ENCODE measurements around the gene CAMK2D.
"Not testable (repeated sequence)": the region's sequence is repeated elsewhere in the genome, so short reads cannot be mapped to it uniquely, and the experiment has no call there.

The CAMK2D gene

GRCh38 chr4:113694008-113694407, 67.5 kb downstream of the CAMK2D start:
- H3K9ac ChIP-seq (ENCODE audit: low read depth, low read length): no peak overlapping the region
- no peaks in the 10 kb centered on the region for H3K9me3 ChIP-seq (ENCODE audit: control insufficient read depth, insufficient read depth, low read length)
- no peaks in the 10 kb centered on the region for H3K36me3 ChIP-seq (ENCODE audit: control insufficient read depth, insufficient read depth, low read length)
- H3K4me3 ChIP-seq (ENCODE audit: low read depth, low read length): no peak overlapping the region
- H3K27me3 ChIP-seq (ENCODE audit: control insufficient read depth, insufficient read depth, low read length): no peaks in the 10 kb centered on the region
- H3K4me1 ChIP-seq (ENCODE audit: control insufficient read depth, insufficient read depth, low read length): no peaks in the 10 kb centered on the region

- Histone ChIP-seq H3K4me1 (ENCODE audit: control insufficient read depth, insufficient read depth, low read length) (no peaks in the 10 kb centered on the region), H3K4me3 (ENCODE audit: low read depth, low read length) (no peak overlapping the region), H3K9me3 (ENCODE audit: control insufficient read depth, insufficient read depth, low read length) (no peaks in the 10 kb centered on the region), H3K27me3 (ENCODE audit: control insufficient read depth, insufficient read depth, low read length) (no peaks in the 10 kb centered on the region), H3K9ac (ENCODE audit: low read depth, low read length) (no peak overlapping the region), H3K36me3 (ENCODE audit: control insufficient read depth, insufficient read depth, low read length) (no peaks in the 10 kb centered on the region)
Observed at GRCh38 chr4:113692809-113693411, 68.6 kb downstream of the CAMK2D start.

GRCh38 chr4:113691676-113692075, 69.9 kb downstream of the CAMK2D start:
- no peaks in the 10 kb centered on the region for H3K4me1 ChIP-seq (ENCODE audit: control insufficient read depth, insufficient read depth, low read length)
- H3K36me3 ChIP-seq (ENCODE audit: control insufficient read depth, insufficient read depth, low read length): no peaks in the 10 kb centered on the region
- no peaks in the 10 kb centered on the region for H3K9me3 ChIP-seq (ENCODE audit: control insufficient read depth, insufficient read depth, low read length)
- H3K4me3 ChIP-seq (ENCODE audit: low read depth, low read length): no peak overlapping the region
- no peak overlapping the region for H3K9ac ChIP-seq (ENCODE audit: low read depth, low read length)
- no peaks in the 10 kb centered on the region for H3K27me3 ChIP-seq (ENCODE audit: control insufficient read depth, insufficient read depth, low read length)

GRCh38 chr4:113689394-113689793, 72.1 kb downstream of the CAMK2D start:
- Histone ChIP-seq H3K9ac (ENCODE audit: low read depth, low read length) (no peak overlapping the region), H3K36me3 (ENCODE audit: control insufficient read depth, insufficient read depth, low read length) (no peaks in the 10 kb centered on the region), H3K4me3 (ENCODE audit: low read depth, low read length) (no peak overlapping the region), H3K4me1 (ENCODE audit: control insufficient read depth, insufficient read depth, low read length) (no peaks in the 10 kb centered on the region), H3K27me3 (ENCODE audit: control insufficient read depth, insufficient read depth, low read length) (no peaks in the 10 kb centered on the region), H3K9me3 (ENCODE audit: control insufficient read depth, insufficient read depth, low read length) (no peaks in the 10 kb centered on the region)

GRCh38 chr4:113687067-113687718, 74.3 kb downstream of the CAMK2D start:
- no peak overlapping the region for H3K4me3 ChIP-seq (ENCODE audit: low read depth, low read length)
- H3K9me3 ChIP-seq (ENCODE audit: control insufficient read depth, insufficient read depth, low read length): no peaks in the 10 kb centered on the region
- no peak overlapping the region for H3K9ac ChIP-seq (ENCODE audit: low read depth, low read length)
- no peaks in the 10 kb centered on the region for H3K4me1 ChIP-seq (ENCODE audit: control insufficient read depth, insufficient read depth, low read length)
- H3K36me3 ChIP-seq (ENCODE audit: control insufficient read depth, insufficient read depth, low read length): no peaks in the 10 kb centered on the region
- H3K27me3 ChIP-seq (ENCODE audit: control insufficient read depth, insufficient read depth, low read length): no peaks in the 10 kb centered on the region

GRCh38 chr4:113685157-113685556, 76.4 kb downstream of the CAMK2D start:
- not testable (repeated sequence) for H3K4me3 ChIP-seq (ENCODE audit: low read depth, low read length); H3K9me3 ChIP-seq (ENCODE audit: control insufficient read depth, insufficient read depth, low read length); H3K4me1 ChIP-seq (ENCODE audit: control insufficient read depth, insufficient read depth, low read length); H3K36me3 ChIP-seq (ENCODE audit: control insufficient read depth, insufficient read depth, low read length); H3K27me3 ChIP-seq (ENCODE audit: control insufficient read depth, insufficient read depth, low read length); H3K9ac ChIP-seq (ENCODE audit: low read depth, low read length)

GRCh38 chr4:113684534-113685091, 76.9 kb downstream of the CAMK2D start:
- Histone ChIP-seq H3K4me1 (ENCODE audit: control insufficient read depth, insufficient read depth, low read length) (no peaks in the 10 kb centered on the region), H3K9me3 (ENCODE audit: control insufficient read depth, insufficient read depth, low read length) (no peaks in the 10 kb centered on the region), H3K4me3 (ENCODE audit: low read depth, low read length) (no peak overlapping the region), H3K36me3 (ENCODE audit: control insufficient read depth, insufficient read depth, low read length) (no peaks in the 10 kb centered on the region), H3K9ac (ENCODE audit: low read depth, low read length) (no peak overlapping the region), H3K27me3 (ENCODE audit: control insufficient read depth, insufficient read depth, low read length) (no peaks in the 10 kb centered on the region)

- Histone ChIP-seq H3K27me3 (ENCODE audit: control insufficient read depth, insufficient read depth, low read length) (no peaks in the 10 kb centered on the region), H3K9ac (ENCODE audit: low read depth, low read length) (no peak overlapping the region), H3K4me1 (ENCODE audit: control insufficient read depth, insufficient read depth, low read length) (no peaks in the 10 kb centered on the region), H3K4me3 (ENCODE audit: low read depth, low read length) (no peak overlapping the region), H3K36me3 (ENCODE audit: control insufficient read depth, insufficient read depth, low read length) (no peaks in the 10 kb centered on the region), H3K9me3 (ENCODE audit: control insufficient read depth, insufficient read depth, low read length) (no peaks in the 10 kb centered on the region)
Observed at GRCh38 chr4:113682730-113683537, 78.6 kb downstream of the CAMK2D start.

GRCh38 chr4:113678641-113679040, 82.9 kb downstream of the CAMK2D start:
- no peaks in the 10 kb centered on the region for H3K4me1 ChIP-seq (ENCODE audit: control insufficient read depth, insufficient read depth, low read length)
- no peaks in the 10 kb centered on the region for H3K9me3 ChIP-seq (ENCODE audit: control insufficient read depth, insufficient read depth, low read length)
- H3K9ac ChIP-seq (ENCODE audit: low read depth, low read length): no peak overlapping the region
- H3K36me3 ChIP-seq (ENCODE audit: control insufficient read depth, insufficient read depth, low read length): no peaks in the 10 kb centered on the region
- H3K4me3 ChIP-seq (ENCODE audit: low read depth, low read length): no peak overlapping the region
- no peaks in the 10 kb centered on the region for H3K27me3 ChIP-seq (ENCODE audit: control insufficient read depth, insufficient read depth, low read length)

GRCh38 chr4:113677325-113677724, 84.2 kb downstream of the CAMK2D start:
- Histone ChIP-seq H3K9me3 (ENCODE audit: control insufficient read depth, insufficient read depth, low read length) (no peaks in the 10 kb centered on the region), H3K4me3 (ENCODE audit: low read depth, low read length) (no peak overlapping the region), H3K4me1 (ENCODE audit: control insufficient read depth, insufficient read depth, low read length) (no peaks in the 10 kb centered on the region), H3K9ac (ENCODE audit: low read depth, low read length) (no peak overlapping the region), H3K36me3 (ENCODE audit: control insufficient read depth, insufficient read depth, low read length) (no peaks in the 10 kb centered on the region), H3K27me3 (ENCODE audit: control insufficient read depth, insufficient read depth, low read length) (no peaks in the 10 kb centered on the region)

GRCh38 chr4:113675731-113676697, 85.5 kb downstream of the CAMK2D start:
- H3K27me3 ChIP-seq (ENCODE audit: control insufficient read depth, insufficient read depth, low read length): no peaks in the 10 kb centered on the region
- H3K36me3 ChIP-seq (ENCODE audit: control insufficient read depth, insufficient read depth, low read length): no peaks in the 10 kb centered on the region
- H3K4me1 ChIP-seq (ENCODE audit: control insufficient read depth, insufficient read depth, low read length): no peaks in the 10 kb centered on the region
- H3K9ac ChIP-seq (ENCODE audit: low read depth, low read length): no peak overlapping the region
- no peaks in the 10 kb centered on the region for H3K9me3 ChIP-seq (ENCODE audit: control insufficient read depth, insufficient read depth, low read length)
- no peak overlapping the region for H3K4me3 ChIP-seq (ENCODE audit: low read depth, low read length)

Data from iPS-15b (cell line).